ENCODE results near the gene SNED1.

DNA sequence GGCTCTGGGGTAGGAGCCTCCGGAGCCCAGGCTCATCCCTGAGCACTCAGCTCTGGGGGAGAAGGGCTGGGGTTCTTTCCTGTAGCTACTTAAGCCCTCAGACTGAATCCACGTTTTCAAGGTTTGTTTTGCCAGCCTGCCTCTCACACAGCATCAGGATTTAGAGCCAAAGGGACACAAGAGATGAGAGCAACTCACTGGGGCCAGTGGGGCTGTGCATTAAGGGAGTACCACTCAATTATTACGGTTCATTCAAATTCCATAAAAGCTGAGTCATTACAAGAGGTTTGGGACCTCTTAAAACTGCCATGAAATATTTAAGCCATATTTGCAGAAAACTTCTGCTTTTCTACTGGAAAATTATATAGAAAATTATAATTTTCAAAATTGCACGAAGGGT is 17.1 kb upstream of the SNED1 start:
- TF ChIP-seq, protein P1, sequence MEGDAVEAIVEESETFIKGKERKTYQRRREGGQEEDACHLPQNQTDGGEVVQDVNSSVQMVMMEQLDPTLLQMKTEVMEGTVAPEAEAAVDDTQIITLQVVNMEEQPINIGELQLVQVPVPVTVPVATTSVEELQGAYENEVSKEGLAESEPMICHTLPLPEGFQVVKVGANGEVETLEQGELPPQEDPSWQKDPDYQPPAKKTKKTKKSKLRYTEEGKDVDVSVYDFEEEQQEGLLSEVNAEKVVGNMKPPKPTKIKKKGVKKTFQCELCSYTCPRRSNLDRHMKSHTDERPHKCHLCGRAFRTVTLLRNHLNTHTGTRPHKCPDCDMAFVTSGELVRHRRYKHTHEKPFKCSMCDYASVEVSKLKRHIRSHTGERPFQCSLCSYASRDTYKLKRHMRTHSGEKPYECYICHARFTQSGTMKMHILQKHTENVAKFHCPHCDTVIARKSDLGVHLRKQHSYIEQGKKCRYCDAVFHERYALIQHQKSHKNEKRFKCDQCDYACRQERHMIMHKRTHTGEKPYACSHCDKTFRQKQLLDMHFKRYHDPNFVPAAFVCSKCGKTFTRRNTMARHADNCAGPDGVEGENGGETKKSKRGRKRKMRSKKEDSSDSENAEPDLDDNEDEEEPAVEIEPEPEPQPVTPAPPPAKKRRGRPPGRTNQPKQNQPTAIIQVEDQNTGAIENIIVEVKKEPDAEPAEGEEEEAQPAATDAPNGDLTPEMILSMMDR (IDR thresholded peaks at IDR 0.05 in 4 of 5, conservative IDR thresholded peaks at IDR 0.05 in 1 of 5) = no peak
- no peak for TF ChIP-seq POLR2A (IDR thresholded peaks at IDR 0.05)

Measured in gastrocnemius medialis (tissue), 4 donors.